Peyer's patch (tissue), 4 donors: Measurements from ENCODE around the gene APLN. TPM values are rescaled to one million over a fixed set of nuclear protein-coding genes. Genes with fewer than 3 reads are reported as not detected.

ENCODE experiments used
- DNase-seq, 3 donors: peaks; one replicate each; pipeline ENCODE4 v3.0.0-alpha.2; 2017 to 2019
- H3K27ac ChIP-seq, 4 donors: fragments of 200-600 bp; sonication (generic); one replicate each; pipeline ENCODE4 v1.5.1; 2016 to 2019
- H3K27me3 ChIP-seq, 2 donors: fragments of 200-600 bp; sonication (generic); one replicate each; pipeline ENCODE4 v1.5.1; 2019
- H3K36me3 ChIP-seq, 3 donors: fragments of 200-600 bp; sonication (generic); one replicate each; pipeline ENCODE4 v1.5.1; 2016 to 2019
- H3K4me1 ChIP-seq, 4 donors: fragments of 200-600 bp; sonication (generic); one replicate each; pipeline ENCODE4 v1.5.1; 2016 to 2019
- H3K4me3 ChIP-seq, 4 donors: fragments of 200-600 bp; sonication (generic); 1 replicate in 3 of 4; 2 replicates in 1 of 4; pipeline ENCODE4 v1.5.1; 2016 to 2019; ENCODE audit warnings: mild to moderate bottlenecking in 1 of 4
- H3K9me3 ChIP-seq, 4 donors: fragments of 200-600 bp; sonication (generic); one replicate each; pipeline ENCODE4 v1.5.1; 2016 to 2019; ENCODE audit warnings: mild to moderate bottlenecking in 1 of 4
- POLR2A ChIP-seq, 2 donors: fragments of 450-650 bp; IDR thresholded peaks; one replicate each; pipeline ENCODE4 v1.5.1; 2017; ENCODE audit warnings: antibody characterized with exemption in 2 of 2, mild to moderate bottlenecking in 2 of 2, moderate library complexity in 2 of 2
- total RNA-seq, 4 donors: library from RNA; depleted of rRNA; stranded (reverse); fragments of >200 nt; gene quantifications; one replicate each; pipeline ENCODE4 v1.1.0, GENCODE V29; 2016
- TF ChIP-seq, protein P1 (sequence below), 6 experiments: fragments of 450-650 bp in 4 of 6; fragments of 200-600 bp in 2 of 6; sonication (generic) in 1 of 6; IDR thresholded peaks; one replicate each; pipeline ENCODE4 v1.5.1; 2017 to 2019; ENCODE audit warnings: antibody characterized with exemption in 6 of 6, mild to moderate bottlenecking in 3 of 6, moderate library complexity in 1 of 6

APLN gene
- total RNA-seq, 4 donors from 2014 or later, result 0.27 to 0.35 TPM; not detected in 2

DNA sequence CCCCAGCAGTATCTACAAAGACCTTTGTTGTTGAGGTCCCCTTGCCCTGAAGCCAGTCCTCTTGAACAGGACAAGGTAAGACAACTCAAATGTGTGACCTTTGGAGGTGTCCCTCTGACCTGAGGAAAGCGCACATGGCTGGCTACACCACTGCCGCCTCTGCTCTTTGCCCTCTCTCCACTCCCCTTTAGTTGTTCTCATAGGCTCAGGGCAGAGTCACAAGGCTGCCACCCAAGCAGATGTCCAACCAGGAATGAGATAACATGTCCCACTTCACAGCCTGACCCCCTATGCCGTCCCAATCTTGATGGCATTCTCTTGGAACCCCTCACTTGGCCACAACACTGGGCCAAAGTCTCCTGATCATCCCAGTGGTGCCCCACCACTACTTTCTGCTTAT lies 46.3 kb downstream of the APLN start:
- Histone ChIP-seq H3K4me3 (no peak overlapping the region), H3K9me3 (no peaks in the 10 kb centered on the region), H3K27ac (no peak overlapping the region), H3K27me3 (no peaks in the 10 kb centered on the region), H3K4me1 (peaks cover 0 to 13% (median 0%) of the 10 kb centered on the region in 4 donors), H3K36me3 (no peaks in the 10 kb centered on the region)
- DNase-seq, result no peak
- no peak for TF ChIP-seq POLR2A (IDR thresholded peaks at IDR 0.05)
- TF ChIP-seq, protein P1, sequence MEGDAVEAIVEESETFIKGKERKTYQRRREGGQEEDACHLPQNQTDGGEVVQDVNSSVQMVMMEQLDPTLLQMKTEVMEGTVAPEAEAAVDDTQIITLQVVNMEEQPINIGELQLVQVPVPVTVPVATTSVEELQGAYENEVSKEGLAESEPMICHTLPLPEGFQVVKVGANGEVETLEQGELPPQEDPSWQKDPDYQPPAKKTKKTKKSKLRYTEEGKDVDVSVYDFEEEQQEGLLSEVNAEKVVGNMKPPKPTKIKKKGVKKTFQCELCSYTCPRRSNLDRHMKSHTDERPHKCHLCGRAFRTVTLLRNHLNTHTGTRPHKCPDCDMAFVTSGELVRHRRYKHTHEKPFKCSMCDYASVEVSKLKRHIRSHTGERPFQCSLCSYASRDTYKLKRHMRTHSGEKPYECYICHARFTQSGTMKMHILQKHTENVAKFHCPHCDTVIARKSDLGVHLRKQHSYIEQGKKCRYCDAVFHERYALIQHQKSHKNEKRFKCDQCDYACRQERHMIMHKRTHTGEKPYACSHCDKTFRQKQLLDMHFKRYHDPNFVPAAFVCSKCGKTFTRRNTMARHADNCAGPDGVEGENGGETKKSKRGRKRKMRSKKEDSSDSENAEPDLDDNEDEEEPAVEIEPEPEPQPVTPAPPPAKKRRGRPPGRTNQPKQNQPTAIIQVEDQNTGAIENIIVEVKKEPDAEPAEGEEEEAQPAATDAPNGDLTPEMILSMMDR (IDR thresholded peaks at IDR 0.05), result no peak

DNA sequence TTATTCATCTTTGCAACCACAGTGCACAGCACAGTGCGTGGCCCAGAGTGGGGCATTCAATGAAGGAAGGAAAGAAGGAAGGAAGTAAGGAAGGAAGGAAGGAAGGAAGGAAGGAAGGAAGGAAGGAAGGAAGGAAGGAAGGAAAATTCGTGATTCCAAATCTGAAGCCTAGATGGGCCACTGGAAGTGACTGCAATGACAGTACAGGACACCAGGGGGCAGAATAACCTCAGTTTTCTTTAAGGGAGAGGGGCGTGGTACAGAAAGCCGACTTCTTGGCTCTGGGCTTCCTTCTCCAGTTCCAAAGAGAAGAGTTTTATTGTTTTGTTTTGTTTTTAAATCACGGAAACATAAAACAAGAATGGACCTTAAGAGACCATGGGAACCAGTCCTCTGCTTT lies 47.8 kb downstream of the APLN start:
- Histone ChIP-seq H3K9me3 (no peaks in the 10 kb centered on the region), H3K36me3 (no peaks in the 10 kb centered on the region), H3K27ac (no peak overlapping the region), H3K4me1 (peaks cover 0 to 13% (median 0%) of the 10 kb centered on the region in 4 donors), H3K4me3 (no peak overlapping the region), H3K27me3 (no peaks in the 10 kb centered on the region)
- TF ChIP-seq, protein P1 (IDR thresholded peaks at IDR 0.05), result peak; percentile 45 to 87 (median 80)
- TF ChIP-seq POLR2A (IDR thresholded peaks at IDR 0.05), result no peak
- DNase-seq, result peak in 2 of 3 donors; percentile 57 to 82

DNA sequence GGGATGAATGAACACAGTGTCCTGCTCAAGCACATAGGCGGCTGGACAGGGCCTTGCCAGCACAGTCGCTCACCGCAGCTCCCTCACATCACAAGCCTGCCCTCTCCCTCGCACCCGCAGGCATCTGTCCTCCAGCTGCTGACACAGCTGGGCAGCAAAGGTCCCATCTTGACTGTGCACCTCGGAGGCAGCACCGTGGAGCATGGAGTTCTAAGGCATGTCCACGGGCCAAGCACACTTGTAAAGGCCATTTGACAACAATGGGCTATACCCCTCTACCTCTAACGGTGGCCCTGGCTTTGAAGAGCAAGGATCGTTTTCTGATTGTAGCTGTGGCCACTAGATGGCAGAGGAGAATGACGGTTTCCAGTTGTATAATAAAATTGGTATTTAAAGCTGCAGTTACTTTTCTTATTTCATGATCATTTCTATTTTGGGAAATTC lies 53.8 kb downstream of the APLN start:
- peaks cover 0 to 13% (median 0%) of the 10 kb centered on the region in 4 donors for H3K4me1 ChIP-seq
- no peaks in the 10 kb centered on the region for H3K9me3 ChIP-seq
- TF ChIP-seq POLR2A (IDR thresholded peaks at IDR 0.05), result no peak
- TF ChIP-seq, protein P1 (IDR thresholded peaks at IDR 0.05), result peak; percentile 5 to 54 (median 48)
- H3K27me3 ChIP-seq, result no peaks in the 10 kb centered on the region
- no peak for DNase-seq
- H3K4me3 ChIP-seq, result no peak overlapping the region
- H3K36me3 ChIP-seq, result no peaks in the 10 kb centered on the region
- no peak overlapping the region for H3K27ac ChIP-seq

DNA sequence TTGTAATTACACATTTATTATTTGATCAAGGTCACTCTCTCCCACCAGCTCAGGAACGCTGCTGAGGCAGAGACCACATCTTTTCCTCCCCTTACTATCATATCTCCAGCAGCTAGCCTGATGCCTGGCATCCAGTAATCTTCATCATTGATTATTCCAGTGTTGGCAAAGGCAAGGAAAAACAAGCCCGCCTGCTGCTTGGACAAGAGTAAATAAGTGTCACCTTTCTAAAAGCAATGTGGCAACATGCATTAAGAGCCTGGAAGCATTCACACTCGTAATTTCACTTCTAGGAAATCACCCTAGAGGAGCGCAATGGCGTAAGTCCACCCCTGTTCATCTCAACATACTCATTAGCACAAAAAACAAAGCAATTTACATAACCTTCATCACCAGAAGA lies 54.8 kb downstream of the APLN start:
- no peaks in the 10 kb centered on the region for H3K9me3 ChIP-seq
- H3K36me3 ChIP-seq, result no peaks in the 10 kb centered on the region
- peaks cover 0 to 9% (median 0%) of the 10 kb centered on the region in 4 donors for H3K4me1 ChIP-seq
- H3K4me3 ChIP-seq, result no peak overlapping the region
- no peak for DNase-seq
- TF ChIP-seq, protein P1 (IDR thresholded peaks at IDR 0.05), result no peak
- TF ChIP-seq POLR2A (IDR thresholded peaks at IDR 0.05), result no peak
- H3K27ac ChIP-seq, result no peak overlapping the region
- H3K27me3 ChIP-seq, result no peaks in the 10 kb centered on the region

DNA sequence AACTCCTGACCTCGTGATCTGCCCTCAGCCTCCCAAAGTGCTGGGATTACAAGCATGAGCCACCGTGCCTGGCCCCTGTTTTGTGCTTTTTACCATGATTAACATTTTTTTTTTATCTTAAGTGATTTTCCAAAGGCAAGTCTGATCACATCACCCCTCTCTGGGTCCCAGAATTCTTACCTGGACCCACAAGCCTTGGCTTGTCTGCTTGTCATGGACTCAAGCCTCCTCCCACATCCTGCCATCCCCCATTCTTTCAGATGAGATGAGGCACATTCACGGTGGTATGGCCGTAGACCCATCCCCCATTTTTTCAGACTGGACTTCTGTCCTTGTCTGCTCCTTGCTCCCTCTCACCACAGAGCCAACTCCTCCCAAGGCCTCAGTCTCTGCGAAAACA lies 55.3 kb downstream of the APLN start:
- Histone ChIP-seq H3K4me1 (peaks cover 0 to 4% (median 0%) of the 10 kb centered on the region in 4 donors), H3K4me3 (no peak overlapping the region), H3K27me3 (no peaks in the 10 kb centered on the region), H3K9me3 (no peaks in the 10 kb centered on the region), H3K36me3 (no peaks in the 10 kb centered on the region), H3K27ac (no peak overlapping the region)
- TF ChIP-seq, protein P1 (IDR thresholded peaks at IDR 0.05), result no peak
- no peak for TF ChIP-seq POLR2A (IDR thresholded peaks at IDR 0.05)
- DNase-seq, result no peak

DNA sequence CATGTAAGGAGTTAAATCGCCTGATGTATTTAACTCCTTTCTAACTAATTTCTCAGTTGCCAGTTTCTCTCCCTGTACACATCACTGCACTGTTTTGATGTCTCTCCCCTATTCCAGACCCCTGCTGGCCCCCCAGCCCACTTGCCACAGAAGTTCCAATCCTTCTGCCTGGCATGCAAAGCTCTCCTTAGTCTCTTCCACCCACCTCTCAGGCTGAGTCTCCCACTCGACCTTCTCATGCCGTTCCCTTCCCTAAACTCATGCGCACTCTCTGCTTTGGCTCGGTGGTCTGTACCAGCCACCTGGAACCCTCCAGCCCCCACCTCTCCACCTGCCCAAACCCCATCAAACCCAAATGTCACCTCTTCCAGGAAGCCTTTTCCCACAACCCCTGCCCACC lies 56.9 kb downstream of the APLN start:
- no peaks in the 10 kb centered on the region for H3K36me3 ChIP-seq
- no peak overlapping the region for H3K4me3 ChIP-seq
- H3K27ac ChIP-seq, result no peak overlapping the region
- no peak for TF ChIP-seq POLR2A (IDR thresholded peaks at IDR 0.05)
- TF ChIP-seq, protein P1 (IDR thresholded peaks at IDR 0.05), result no peak
- no peaks in the 10 kb centered on the region for H3K9me3 ChIP-seq
- DNase-seq, result no peak
- no peaks in the 10 kb centered on the region for H3K4me1 ChIP-seq
- H3K27me3 ChIP-seq, result no peaks in the 10 kb centered on the region
